ENCODE measurements around the gene MAGI2. TPM values are rescaled to one million over a fixed set of nuclear protein-coding genes. Genes with fewer than 3 reads are reported as not detected.

The MAGI2 gene
- total RNA-seq, 1 donor from 2014 or later: 6.9 TPM

DNA sequence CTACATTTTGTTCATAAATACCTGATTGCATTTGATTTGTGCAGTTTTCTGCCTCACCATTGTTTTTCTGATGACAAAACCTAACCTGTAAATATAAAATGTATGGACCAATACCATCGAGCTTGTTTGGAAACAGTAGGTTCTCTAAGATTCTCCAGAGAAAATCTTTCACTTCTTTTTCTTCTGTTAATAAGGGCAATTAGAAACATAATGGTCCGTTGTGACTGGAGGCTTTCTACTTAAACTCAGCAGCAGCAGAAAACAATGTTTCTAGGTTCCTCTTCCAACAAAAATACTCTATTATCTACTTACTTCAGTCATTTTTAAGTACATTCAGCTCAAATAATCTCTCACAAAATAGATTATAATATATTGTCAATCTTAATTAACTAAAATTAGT, 1053.4 kb downstream of the MAGI2 start:
- no peak for DNase-seq

DNA sequence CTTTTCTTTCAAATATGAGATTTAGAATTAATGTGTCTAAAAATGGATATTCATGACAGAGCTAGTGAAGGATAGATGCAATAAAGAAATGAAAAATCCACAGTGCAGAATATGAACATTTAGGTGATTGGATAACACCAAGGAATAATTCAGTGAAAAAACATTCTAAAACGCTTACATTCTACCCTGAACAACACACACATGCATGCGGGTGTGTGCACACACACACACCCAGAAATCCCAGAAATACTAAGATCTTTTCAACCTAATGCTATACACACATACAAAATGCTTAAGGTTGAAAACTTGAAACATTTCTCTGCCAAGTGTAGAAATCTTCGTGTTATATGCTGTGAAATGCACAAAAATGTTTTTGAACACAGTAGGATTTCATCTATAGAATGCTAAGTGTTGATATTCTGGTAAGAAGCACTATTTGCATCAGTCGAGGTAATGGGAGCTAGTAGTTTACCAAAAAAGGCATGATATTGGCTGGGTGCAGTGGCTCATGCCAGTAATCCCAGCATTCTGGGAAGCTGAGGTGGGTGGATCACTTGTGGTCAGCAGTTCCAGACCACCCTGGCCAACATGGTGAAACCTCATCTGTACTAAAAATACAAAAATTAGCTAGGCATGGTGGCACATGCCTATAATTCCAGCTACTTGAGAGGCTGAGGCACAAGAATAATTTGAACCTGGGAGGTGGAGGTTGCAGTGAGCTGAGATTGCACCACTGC, 1054.3 kb downstream of the MAGI2 start:
- DNase-seq: no peak

DNA sequence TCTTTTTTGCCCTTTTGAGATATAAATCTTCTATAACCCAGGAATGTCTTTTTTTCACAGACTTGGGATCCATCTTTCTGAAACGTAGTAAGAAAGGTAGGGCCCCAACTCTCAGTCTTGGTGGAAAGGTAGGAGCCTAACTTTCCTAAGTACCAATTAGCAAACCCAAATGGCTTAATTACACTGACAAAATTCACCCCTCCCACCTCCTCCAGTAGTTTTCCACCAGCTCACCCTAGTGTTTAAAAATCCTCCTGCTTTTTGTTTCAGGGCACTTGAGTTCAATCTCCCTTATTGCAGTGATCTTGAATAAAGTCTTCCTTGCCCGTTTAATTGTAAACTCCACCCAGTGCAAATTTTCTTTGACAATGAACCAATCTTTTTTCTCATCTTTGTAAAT, 1054.9 kb downstream of the MAGI2 start:
- DNase-seq: no peak

DNA sequence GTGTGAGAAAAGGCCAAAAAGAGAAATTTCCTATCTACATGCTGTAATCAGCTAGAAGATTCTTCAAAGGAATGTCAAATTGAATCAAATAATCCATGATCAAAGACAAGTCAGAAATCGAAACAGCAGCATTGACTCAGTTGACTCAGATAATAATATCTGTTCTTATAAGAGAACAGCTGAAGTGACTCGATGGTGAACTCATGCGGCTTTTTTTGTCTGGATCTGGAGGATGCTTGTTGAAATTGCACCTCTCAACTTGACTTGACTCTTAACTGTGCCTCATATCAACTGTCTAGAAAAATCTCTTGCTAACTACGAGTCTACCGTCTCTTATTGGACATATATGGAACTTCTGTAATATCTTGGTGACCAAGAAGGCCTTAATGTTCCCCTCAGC, 1055.4 kb downstream of the MAGI2 start:
- DNase-seq: no peak

DNA sequence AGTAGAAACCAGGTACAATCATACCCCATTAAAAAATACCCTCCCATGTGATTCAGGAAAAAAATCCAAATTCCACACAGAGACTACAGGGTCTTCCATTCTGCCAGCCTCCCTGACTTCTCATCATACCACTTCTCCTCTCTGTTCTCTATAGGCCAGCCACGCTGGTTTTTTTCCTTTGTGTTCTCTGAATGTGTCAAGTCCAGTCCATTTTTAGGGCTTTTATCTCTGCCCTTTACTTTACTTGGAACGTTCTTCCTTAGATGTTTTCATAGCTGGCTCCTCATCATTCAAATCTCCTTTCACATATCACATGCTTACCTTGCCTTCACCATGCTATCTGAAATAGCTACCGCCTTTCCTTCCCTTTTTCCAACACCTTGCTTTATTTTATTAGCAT, 1057.3 kb downstream of the MAGI2 start:
- DNase-seq: no peak

DNA sequence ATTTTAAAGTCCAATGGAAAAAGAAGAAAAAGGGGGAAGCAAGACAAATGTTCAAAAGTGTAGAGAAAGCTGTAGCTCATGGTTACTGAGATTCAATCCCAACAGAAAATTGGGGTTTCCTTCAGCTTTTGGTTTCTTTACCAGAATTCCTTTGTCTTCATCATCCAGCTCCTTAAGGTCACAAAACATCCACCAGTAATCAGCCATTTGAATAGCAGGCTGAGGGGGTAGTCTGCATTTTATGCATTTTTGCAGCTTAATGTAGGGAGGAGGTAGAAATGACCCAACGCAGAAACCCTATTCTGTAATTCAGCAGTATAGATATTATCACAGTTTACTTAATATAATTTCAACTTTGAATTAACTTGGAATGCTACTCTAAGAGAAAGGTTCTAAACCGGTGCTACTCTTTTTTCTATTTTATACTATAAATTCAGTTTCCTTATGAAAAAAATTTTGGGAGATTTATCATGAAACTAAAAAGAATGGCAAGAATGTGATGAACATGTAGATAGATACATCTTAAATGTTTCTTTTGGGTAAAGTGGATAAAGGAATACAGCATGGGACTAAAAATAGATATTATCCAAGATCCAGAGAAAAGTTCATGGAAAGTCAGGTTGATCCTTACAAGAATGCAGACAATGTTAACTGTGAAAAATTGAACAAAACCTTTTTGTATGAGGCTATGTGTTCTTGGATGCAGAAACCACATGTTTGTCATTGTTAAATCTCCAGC, 1058.0 kb downstream of the MAGI2 start:
- DNase-seq: no peak

DNA sequence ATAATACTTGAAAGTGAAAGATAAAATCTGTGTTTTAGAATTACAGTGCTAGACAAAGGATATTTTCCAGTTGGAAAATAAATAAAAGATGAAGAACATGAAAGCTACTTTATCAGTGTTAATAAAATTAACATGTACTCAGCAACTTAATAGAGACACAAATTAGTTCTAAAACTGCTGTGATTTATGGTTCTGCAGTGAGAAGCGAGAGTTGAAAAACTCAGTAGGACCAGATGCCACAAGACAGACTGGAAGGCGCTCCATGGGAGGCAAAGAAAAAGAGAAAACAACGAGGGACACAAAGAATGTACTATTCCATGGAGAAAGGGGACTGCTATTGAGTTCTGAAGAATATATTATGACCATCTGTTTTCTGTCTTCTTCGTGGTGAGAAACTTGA, 1064.4 kb downstream of the MAGI2 start:
- no peak for DNase-seq

DNA sequence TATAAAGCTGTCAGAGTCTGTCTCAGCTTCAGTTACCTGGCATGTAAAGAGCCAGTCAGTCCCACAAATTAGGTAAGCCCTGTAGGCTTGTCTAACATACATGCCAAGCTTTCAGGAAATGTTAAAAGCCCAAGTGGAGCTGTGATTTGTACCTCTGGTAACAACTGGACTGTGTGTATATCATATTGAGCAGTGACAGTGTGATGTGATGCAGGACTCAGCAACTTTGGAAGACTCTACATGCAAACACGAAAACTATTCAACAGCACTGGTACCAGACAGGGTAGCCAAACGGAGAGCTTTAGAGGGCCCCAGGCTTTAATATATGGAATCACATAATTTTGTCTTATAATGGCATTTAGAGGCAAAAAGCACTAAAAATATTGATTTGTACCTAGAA, 1066.9 kb downstream of the MAGI2 start:
- DNase-seq: no peak

DNA sequence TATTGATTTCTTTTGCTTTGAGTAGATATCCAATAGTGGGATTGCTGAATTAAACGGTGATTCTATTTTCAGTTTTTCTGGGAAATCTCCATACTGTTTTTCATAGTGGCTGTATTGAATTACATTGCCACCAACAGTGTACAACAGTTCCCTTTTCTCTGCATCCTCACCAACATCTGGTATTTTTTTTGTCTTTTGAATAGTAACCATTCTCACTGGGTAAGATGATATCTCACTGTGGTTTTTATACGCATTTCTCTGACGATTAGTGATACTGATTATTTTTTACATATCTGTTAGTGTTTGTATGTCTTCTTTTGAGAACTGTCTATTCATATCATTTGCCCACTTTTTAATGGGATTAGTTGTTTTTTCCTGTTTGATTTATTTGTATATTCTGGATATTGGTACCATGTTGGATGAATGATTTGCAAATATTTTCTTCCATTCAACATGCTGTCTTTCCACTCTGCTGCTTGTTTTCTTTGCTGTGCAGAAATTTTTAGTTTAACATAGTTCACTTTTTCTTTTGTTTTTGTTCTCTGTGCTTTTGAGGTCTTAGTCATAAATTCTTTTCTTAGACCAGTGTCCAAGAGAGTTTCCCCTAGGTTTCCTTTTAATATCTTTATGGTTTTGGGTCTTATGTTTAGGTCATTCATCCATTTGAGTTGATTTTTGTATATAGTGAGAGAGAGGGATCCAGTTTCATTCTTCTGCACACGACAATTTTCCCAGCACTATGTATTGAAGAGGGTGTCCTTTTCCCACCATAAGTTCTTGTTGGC, 1070.2 kb downstream of the MAGI2 start:
- DNase-seq: no peak

DNA sequence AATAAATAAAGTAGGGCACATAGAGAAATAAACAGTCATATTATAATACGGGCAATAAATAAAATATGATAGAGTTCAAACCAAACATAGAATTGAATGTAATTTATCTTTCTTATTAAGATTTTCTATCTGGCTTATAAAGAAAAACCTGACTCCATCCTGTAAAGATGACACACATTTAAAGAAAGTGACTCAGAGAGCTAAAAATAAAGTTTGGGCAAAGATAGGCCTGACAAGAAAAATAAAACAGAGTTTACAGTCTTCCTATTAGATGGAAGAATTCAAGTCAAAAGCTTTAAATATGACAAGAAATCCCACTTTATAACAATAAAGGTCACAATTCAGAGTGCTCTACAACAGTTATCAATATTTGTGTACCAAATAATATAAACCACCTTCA, 1074.3 kb downstream of the MAGI2 start:
- no peak for DNase-seq

DNA sequence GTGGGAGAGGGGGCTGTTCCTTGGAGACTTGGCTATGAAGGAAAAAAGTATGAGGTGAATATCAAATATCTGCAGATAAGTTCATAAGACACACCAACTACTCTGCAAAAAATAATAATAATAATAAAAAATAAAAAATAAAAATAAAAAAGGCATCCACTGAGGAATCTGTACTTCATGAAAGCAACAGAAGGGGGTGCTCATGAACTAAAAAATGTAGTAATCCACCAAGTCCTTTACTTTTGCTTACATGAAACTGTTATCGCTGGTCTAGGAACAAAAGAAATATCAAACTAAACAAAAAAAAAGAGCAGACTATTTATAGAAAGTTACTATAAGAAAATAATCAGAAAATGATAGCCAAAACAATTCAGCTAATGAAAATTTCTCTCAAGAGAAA, 1075.9 kb downstream of the MAGI2 start:
- no peak for DNase-seq

DNA sequence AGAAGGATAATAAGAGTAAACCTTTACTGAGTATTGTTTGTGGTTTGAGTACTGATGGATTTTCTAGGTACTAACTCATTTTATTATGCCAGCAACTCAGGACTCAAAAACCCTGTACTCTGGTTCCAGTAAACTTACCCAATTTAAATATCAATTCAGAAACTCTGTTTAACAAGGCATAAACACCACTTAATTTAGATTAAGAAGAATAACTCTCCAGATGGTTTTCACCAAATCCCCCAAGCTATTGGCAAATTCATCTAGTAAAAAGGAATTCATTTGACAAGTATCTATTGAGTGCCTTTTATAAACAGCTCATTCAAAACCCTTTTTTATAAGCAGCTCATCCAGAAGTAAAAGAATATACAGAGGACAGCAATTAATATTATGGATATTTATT, 1082.5 kb downstream of the MAGI2 start:
- DNase-seq: no peak

DNA sequence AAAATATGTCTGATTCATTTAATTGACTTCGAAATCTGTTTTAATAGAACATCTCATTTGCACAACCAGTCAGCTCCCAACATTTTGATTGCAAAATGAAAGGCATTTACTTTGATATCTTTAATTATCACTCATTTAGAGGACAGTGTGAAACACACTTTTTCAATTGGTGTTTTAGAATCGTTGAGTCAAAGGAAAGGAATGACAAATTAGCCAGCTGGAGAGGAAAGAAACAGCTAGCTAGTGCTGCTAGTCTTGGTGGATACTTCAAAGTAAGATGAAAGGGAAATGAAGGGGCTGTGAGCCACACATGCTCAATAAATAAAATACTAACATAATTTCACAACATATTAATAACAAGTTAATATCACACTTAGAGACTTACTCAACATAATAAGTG, 1084.7 kb downstream of the MAGI2 start:
- no peak for DNase-seq

DNA sequence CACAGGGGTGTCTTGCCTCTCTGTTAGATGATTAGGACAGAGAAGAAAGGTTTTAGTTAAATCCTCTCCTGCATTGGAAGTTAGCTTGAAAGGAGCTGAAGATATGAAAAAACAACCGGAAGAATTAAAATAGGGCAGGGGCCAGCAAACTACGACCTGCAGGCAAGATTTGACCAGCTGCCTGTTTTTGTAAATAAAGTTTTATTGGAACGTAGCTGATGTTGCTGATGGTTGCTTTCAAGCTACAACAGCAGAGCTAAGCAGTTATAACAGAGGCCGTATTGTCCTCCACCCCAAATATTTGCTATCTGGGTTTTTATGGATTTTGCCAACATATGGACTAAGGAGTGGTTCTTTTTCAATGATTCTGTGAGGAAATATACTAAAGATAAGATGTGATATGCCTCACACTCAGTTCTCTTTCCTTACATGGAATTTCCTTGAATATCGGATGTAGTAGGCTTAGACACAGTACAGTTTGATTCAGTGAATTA, 1086.1 kb downstream of the MAGI2 start:
- no peak for DNase-seq

DNA sequence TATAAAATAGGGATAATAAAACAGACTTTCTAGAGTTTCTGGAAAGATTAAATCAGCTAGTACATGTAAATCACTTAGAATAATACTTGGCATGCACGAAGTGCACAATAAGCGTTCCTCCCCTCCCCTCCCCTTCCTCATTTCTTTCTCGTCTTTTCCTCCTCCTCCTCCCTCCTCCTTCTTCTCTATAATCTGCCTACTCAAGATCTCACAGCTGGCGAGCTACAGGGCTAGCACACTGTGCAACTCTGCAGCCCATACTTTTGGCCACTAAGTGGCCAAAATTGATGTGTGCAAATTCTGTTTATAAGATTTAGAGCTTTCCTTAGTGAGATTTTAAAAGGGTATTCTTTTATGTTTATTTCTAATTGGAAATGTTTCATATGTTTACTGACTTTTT, 1089.6 kb downstream of the MAGI2 start:
- no peak for DNase-seq

DNA sequence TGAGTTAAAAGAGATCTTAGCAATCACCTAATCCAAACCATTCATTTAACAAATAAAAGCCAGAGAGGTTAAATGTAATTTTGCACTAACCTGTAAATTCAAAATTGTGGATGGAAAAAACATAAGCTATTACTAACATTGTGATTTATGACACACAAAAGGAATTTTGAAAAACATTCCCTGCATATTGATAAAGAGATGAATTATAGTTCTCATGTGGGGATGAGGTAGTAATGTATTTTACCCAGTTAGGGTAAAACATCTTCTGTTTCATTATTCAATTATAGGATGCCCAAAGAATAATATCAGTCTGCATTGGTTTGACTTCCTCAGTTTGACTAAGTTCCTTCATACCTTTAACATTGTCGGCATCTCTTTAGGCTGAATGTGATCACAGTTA, 1093.6 kb downstream of the MAGI2 start:
- no peak for DNase-seq

DNA sequence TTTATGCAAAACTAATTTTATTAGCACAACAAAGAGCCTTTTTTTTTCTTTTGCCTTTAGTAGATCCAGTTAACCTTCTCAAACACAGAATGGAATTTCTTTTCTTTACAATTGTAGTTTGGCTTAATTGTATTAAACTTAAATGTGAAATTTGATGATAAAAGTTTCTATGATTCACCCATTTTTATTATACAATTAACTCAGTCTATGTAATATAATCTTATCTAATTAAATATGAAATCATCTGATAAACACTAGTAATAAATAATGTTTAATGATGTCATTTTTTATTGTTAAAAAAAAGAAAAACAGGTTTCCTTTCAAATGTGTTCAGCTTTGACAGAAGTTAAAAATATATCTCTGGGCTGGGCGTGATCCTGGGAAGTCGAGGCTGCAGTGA, 1095.8 kb downstream of the MAGI2 start:
- no peak for DNase-seq

DNA sequence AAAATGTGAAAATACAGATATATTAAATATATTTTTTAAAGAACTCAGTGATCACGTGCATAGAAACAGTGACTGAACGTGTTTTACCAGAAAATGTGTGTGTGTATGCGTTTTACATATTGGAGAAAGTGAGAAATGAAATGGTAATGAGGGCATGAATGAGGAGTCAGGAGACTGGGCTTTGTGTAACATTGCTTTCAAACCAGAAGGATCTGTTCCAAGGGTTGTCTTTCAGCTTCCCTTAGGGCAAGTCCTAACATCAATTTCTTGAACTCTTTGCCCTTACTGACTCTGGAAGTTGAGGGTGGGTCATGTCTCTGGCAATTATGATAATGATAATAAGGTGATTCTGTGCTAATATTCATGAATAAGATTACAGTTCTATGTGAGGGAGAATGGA, 1097.6 kb downstream of the MAGI2 start:
- no peak for DNase-seq

DNA sequence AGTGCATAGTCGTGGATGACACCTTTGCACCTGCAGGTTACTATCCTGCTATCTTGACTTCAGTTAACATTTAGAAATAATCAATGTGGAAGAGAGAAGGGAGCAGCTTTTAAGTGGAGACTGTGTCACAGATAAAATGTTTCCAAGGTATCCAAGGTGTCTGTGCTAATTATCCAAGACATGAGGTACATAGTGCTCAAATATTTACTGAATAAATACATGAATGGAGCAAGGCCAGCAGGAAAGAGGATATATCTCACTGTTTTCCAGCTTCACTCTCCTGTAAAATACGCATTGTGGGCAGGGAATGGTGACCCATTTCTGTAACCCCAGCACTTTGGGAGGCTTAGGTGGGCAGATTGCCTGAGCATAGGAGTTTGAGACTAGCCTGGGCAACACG, 1102.5 kb downstream of the MAGI2 start:
- DNase-seq: no peak

DNA sequence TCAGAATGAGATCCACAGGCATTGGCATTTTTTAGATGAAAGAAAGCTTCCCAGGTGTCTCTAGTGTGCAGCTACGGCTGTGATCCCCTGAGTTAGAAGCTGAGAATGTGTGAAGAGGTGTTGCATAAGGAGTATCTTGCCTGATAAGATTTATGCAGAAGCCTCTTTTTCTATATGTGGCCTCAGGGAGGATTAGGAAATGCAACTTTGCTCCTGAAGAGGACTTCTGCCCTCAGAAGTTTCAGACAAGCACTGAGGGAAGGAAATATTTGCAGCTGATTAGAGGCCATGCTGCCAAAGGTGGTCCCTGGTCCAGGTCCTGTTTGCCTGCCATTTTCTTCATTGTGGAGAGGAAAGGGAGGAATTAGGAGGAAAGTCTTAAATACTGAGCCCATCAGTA, 1103.1 kb downstream of the MAGI2 start:
- DNase-seq: no peak

DNA sequence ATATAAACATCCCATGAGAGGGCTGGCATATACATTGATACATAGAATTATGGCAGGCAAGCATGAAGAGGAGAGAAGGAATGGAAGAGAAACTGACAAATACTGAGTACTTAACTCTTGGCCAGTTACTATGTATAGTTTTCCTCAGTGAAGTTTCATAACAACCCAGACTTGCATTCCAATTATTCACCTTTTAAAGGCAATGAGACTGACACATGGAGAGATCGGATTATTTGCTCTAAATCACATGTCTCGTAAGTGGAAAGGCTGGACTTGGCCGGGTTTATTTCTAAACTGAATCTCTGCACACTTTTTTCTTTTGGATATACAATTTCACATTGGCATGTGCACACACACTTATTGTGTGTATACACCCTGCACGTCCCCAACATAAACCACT, 1106.6 kb downstream of the MAGI2 start:
- no peak for DNase-seq

DNA sequence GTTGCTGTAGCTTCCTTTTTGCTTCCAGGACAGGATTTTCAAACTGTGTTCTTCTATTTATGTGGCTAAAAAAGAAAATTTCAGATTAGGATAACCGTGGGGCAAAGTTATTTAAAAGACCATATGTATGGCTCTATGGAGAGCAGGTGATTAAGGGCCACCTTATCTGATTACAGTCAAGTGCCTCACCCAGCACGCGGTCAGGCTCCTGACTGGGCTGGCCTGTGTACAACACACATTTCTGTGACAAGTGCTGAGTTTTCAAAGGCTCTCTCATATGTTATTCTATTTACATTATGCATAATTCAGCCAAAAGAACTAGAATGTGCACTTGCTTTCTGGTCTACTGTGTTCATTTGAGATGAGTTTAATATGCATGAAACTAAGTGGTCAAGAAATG, 1107.5 kb downstream of the MAGI2 start:
- DNase-seq: no peak

DNA sequence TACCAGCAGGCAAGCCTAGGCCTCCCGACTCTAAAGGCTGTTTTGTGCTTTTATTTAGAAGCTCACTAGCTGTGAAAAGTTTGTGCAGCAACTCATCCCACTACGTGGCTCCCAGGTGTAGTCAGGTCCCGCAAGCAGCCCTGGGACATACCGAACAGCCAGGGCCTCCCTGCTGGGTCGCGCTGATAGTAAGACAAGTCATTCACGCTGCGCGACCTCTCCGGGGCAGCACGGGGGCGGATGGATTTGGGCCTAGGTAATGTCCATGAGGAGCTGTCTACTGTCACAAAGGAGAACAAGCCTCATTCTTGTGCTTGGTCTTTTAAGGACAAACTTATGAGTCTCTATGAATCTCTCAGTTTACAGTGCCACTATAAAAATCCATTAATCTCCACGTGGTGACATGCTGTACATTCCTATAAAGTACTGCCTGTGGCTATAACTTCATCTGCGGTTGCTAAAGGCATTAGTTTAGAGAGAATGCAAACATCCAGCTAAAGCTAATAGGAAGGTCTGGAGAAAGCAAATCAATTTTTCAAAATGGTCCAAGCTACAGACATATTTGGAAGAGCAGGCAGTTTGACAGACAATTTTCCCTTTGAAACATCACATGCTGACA, 1108.1 kb downstream of the MAGI2 start:
- DNase-seq: no peak

All from skin of body (tissue), 2 donors.